GM18951 (cell line): ENCODE data around the gene WDR75.
"Not testable (repeated sequence)": the region's sequence is repeated elsewhere in the genome, so short reads cannot be mapped to it uniquely, and the experiment has no call there.

Source experiments
- POLR2A ChIP-seq: IDR thresholded peaks from 4 replicates; pipeline ENCODE4 v1.6.1; 2011; ENCODE audit warnings: mild to moderate bottlenecking; ENCODE audit not compliant: insufficient read length, insufficient read depth; ENCODE audit errors: extremely low read depth
- in situ Hi-C: fragments of 300-500 bp; cut with MboI; formaldehyde crosslinking; loops from one replicate; pipeline ENCODE4 v1.12.0; 2022; ENCODE audit warnings: low sequenced_read_pairs, mixed read lengths, inconsistent platforms; ENCODE audit not compliant: unreplicated experiment

The WDR75 gene

GRCh38 chr2:189465478-189465877, 24.2 kb downstream of the WDR75 start:
- in situ Hi-C loops = no loop called here
- no peak for TF ChIP-seq POLR2A

- no peak for TF ChIP-seq POLR2A
- in situ Hi-C loops = no loop called here
These were observed 24.8 kb downstream of the WDR75 start for GRCh38 chr2:189466046-189466445.

GRCh38 chr2:189466656-189467055, 25.4 kb downstream of the WDR75 start:
- TF ChIP-seq POLR2A = no peak
- in situ Hi-C loops = no loop called here

GRCh38 chr2:189467160-189467559, 25.9 kb downstream of the WDR75 start:
- in situ Hi-C loops = no loop called here
- TF ChIP-seq POLR2A = no peak

- TF ChIP-seq POLR2A = no peak
- in situ Hi-C loops = no loop called here
These were observed 26.3 kb downstream of the WDR75 start for GRCh38 chr2:189467593-189467992.

GRCh38 chr2:189474526-189474925, 33.3 kb downstream of the WDR75 start:
- TF ChIP-seq POLR2A = no peak
- in situ Hi-C loops = no loop called here

- TF ChIP-seq POLR2A = no peak
- in situ Hi-C loops = no loop called here
These were observed 36.5 kb downstream of the WDR75 start for GRCh38 chr2:189477756-189478155.

GRCh38 chr2:189478289-189478688, 37.0 kb downstream of the WDR75 start:
- in situ Hi-C loops = not testable (repeated sequence)

GRCh38 chr2:189481071-189481470, 39.8 kb downstream of the WDR75 start:
- no peak for TF ChIP-seq POLR2A
- in situ Hi-C loops = no loop called here

- no peak for TF ChIP-seq POLR2A
- in situ Hi-C loops = no loop called here
These were observed 42.3 kb downstream of the WDR75 start for GRCh38 chr2:189483571-189483970.

GRCh38 chr2:189483980-189484740, 42.9 kb downstream of the WDR75 start:
- in situ Hi-C loops = no loop called here
- no peak for TF ChIP-seq POLR2A

- TF ChIP-seq POLR2A = no peak
- in situ Hi-C loops = no loop called here
These were observed 43.9 kb downstream of the WDR75 start for GRCh38 chr2:189485146-189485545.

GRCh38 chr2:189486237-189486770, 45.0 kb downstream of the WDR75 start:
- TF ChIP-seq POLR2A = no peak
- in situ Hi-C loops = no loop called here

GRCh38 chr2:189487283-189488007, 46.2 kb downstream of the WDR75 start:
- in situ Hi-C loops = no loop called here
- no peak for TF ChIP-seq POLR2A
